Left cardiac atrium (tissue), 4 donors: Measurements from ENCODE around the gene PACRG. TPM values are rescaled to one million over a fixed set of nuclear protein-coding genes. Genes with fewer than 3 reads are reported as not detected.

ENCODE experiments used
- ATAC-seq, 2 donors: fragments of 200-7000 bp; cut with Tn5 transposase; one replicate each; pipeline ENCODE4 v1.9.1; 2020; ENCODE audit warnings: mild to moderate bottlenecking in 2 of 2, moderate library complexity in 2 of 2
- DNase-seq: peaks from one replicate; pipeline ENCODE4 v3.0.0-alpha.2; 2020
- intact Hi-C, 2 donors: fragments of 100-400 bp; cut with DNase I; formaldehyde crosslinking; loops; one replicate each; pipeline versions ENCODE4 v1.14.1 to v1.15.1; 2022 to 2023
- total RNA-seq, 2 donors: library from RNA; stranded (reverse); fragmentation: NEBNext Ultra II Directional; extraction: Animal tissue kit (Norgen Biotek cat#: 25700); gene quantifications; one replicate each; pipeline ENCODE4 v1.2.1, GENCODE V29; 2021
- donor health status: DM: no; HTN: yes; CAD: no.
- donor health status: DM: no; HTN: yes; CAD: no; lungs with severe emphysema.
- donor health status: DM: yes; HTN: yes; CAD: no.
- donor health status: Dilated cardiomyopathy.

PACRG gene
- total RNA-seq, 2 donors from 2014 or later: 3.2 to 4.5 TPM

DNA sequence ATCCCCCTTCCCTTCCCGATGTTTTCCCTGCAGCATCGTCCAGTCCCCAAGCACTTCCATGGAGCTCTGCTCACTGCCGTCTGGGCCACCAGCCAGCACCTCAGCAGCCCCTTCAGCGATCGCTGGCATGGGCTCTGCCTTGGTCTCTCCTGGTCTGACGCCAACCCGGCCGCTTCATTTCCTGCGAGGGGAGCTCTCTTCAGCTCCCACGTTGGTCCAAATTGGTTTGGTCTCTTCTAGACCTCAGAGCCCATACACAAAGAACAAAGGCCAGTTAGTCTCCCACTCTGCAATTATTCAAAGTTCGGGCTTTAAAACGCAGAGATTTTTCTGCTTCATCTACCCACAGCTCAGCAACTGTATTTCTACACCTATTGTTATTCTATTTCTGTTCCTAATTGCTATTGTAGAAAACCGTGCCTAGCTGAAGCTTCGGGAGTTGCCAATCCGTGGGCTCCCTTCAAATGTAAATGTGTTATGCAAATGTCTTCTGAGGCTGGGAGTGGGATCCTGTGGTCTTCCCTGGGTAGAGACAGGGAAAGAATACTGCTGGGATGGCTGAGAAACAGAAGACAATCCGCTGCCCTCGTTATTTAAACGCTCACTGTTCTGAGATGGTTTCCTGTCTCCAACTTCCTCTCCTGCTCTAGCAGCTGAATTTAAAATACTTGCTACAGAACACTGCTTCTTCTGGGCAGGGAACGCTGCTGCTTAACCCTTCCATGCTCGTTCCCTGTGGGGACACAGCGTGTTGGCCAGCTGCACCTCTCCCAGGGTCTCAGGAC is 532.5 kb downstream of the PACRG start:
- DNase-seq: peak; percentile 51

DNA sequence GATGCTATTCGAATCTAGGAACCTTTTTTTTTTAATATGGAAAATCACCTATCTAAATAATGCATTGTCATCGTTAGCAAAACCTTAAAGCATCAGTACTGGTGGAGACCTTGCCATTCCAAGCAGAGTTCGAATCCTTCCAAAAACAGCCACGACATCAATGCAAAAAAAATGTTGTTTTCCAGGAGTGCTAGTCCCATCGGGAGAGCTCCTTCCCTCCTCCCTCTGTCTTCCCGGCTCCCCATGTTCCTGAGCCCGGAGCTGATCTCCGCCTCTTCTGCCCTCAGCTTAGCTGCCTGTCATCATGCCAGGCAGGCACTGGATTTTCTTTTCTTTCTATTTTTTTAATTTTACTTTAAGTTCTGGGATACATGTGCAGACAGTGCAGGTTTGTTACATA is 533.1 kb downstream of the PACRG start:
- DNase-seq: no peak
- intact Hi-C loops: loop anchor here in 1 of 2 donors (5.0 kb wide), 2 partner anchors 36 to 151 kb away; partner anchors contain the start of gene QKI
- peak in 1 of 2 donors; percentile 46 for ATAC-seq

More for the DNA sequence above, 532.5 kb downstream of the PACRG start:
- ATAC-seq: peak; percentile 47 to 64
- intact Hi-C loops: loop anchor here in 1 of 2 donors (5.0 kb wide), 2 partner anchors 37 to 152 kb away; partner anchors contain the start of gene QKI

DNA sequence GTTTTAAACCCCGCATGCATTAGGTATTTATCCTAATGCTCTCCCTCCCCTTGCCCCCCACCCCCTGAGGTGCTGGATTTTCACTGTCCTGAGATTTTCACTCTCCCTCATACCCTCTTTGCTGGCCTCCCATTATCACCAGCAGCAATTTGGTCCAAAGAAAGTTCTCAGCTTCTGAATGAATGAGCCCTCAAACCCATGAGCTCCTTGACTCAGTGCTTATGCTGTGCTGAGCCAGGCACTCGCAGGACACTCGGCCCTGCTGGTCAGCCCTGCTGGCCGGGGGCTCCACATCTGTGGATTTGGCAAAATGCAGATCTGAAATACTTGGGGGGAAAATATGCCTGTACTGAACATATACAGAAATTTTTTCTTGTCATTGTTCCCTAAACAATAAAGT is 533.6 kb downstream of the PACRG start:
- ATAC-seq: peak in 1 of 2 donors; percentile 9
- DNase-seq: no peak
- intact Hi-C loops: loop anchor here in 1 of 2 donors (5.0 kb wide), 2 partner anchors 36 to 151 kb away; partner anchors contain the start of gene QKI

DNA sequence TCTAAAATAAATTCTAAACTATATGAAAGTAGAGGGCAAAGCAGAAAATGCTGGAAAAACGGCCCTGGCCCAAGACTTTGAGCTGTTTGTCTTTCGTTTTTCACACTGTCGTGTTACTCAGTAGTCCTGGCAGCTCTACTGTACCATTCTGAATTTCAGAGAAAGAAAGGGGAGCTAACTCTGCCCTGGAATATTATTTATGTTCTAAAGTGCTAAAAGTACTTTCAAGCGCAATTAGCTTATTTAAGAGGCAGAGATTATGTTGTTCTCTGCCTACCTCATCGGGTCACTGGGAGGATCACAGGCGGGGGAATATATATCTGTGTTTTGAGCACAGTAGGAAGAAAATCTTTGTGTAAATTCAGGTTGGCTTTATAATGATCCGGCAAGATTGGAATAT is 534.3 kb downstream of the PACRG start:
- no peak for ATAC-seq
- no peak for DNase-seq
- intact Hi-C loops: loop anchor here in 1 of 2 donors (5.0 kb wide), 2 partner anchors 35 to 150 kb away; partner anchors contain the start of gene QKI

DNA sequence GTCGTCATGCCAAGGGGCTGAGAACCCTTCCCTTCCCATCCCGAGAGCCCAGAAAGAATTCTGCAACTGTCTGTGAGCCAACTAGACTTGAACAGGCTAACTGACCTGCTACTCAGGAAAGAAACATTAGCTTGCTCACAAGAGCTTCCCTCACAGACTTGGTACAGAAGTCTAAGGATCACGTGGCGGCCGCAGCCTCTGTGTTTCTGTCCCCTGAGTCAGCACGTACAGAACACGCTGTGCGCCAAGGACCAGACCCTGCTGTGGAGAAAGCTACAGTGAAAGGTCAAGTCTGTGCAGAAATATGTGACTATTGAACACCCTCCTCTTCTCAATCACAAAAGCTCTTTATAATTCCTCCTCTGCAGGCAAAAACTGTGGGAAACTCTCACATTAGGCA is 535.4 kb downstream of the PACRG start:
- DNase-seq (peak; percentile 54), ATAC-seq (peak; percentile 69)
- intact Hi-C loops: loop anchor here in 1 of 2 donors (5.0 kb wide), 2 partner anchors 34 to 149 kb away; partner anchors contain the start of gene QKI

DNA sequence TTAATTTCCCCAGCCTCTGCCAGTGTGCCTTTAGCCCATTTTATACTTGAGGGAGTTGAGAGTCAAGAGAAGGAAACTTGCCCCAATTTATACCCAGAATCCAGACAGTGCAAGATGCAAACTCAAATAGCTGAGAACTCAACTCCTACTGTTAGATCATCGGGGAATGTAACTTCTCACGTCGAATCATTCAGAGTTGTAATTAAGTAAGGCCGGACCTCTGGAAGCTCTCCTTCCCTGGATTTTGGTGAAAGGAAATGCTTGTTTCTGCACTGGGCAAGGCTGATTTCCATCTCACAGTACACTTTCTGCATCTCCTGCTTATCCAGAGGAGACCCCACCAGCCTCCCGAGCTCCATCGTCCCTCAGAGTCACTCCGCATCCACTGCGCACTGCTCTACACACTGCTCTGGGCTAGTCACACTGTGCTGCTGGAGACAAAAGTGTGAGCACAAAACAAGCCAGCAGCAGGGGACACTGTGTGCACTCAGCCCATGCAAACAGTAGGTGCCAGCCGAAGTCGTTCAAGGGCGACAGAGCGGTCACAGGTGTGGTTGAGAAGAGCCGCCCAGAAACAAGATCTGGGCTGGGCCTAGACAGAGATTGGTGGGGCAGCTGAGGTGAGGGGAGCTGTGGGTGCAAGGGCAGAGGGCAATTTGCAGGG is 536.4 kb downstream of the PACRG start:
- ATAC-seq: peak; percentile 17 to 68
- DNase-seq: no peak
- intact Hi-C loops: loop anchor here in 1 of 2 donors (5.0 kb wide), 2 partner anchors 33 to 148 kb away; partner anchors contain the start of gene QKI

DNA sequence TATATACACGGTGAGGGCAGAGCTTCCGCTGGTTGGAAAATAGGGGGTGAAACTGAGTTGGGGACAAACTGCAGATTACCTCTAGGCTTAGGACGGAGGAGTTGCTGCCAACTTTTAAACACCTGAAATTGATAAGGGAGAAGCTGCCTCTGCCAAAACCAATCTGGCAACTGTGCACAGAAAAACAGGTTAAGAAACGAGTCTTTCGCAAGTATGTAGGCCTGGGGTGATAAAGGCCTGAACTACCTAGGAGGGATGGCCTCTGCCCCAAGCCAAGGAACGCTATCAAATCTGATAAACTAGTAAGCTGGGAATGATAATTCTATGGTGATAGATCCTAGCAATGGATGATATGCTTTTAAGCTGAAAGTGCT is 536.9 kb downstream of the PACRG start:
- intact Hi-C loops: loop anchor here in 1 of 2 donors (5.0 kb wide), 2 partner anchors 33 to 148 kb away; partner anchors contain the start of gene QKI
- no peak for ATAC-seq
- DNase-seq: no peak

DNA sequence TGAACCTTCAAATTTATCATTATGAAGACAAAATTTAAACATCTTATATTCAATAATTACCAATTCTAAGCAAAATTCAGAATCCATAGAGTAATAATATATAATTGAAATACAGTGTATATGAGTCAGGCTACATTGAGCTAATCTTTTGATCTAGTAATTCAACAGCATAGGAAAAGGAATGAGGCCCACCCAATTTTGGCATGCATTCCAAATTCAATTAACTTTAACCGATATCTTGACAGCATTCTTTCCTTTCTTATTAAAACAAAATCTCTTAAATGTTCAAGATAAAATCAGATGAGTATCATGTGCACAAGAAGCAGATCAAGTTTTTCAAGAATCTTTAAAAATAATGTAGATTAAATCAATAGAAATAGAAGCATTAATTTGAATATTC is 553.9 kb downstream of the PACRG start:
- no peak for DNase-seq
- intact Hi-C loops: no loop called here
- ATAC-seq: no peak

DNA sequence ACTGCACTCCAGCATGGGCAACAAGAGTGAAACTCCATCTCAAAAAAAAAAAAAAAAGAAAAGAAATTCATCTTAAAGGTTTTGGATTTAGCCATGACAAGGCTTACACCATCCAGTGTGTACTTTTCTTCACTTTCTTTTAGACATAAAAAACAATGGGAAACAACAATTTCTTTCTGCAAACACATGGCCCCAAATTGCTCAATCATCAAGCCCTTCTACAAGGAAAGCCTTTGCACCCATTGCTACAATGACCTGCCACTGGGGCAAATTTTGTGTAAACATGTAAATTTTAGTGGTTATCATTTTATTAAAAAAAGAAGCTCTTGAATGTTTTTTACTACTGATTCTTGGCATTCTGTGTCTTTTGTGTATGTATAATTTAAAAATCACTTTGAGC is 554.9 kb downstream of the PACRG start:
- ATAC-seq: no peak
- no peak for DNase-seq
- intact Hi-C loops: no loop called here

DNA sequence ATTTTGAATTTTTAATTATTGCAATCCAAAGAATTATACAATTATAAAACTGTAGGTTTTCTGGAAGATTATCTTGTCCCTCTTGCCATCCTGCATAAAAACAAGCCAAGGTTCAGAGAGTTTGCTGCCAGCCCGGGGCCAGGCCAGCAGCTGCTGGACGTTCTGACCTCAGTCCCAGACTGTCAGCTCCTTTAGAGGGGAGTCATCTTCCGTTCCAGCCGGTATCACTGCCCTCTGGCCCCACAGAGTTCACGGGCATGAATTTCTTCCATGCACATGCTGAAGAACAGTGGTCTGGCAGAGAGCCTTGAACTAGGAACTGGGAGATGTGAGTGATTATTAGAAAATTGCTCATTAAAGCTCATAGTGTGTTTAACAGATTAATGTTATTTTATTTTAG is 556.4 kb downstream of the PACRG start:
- peak in 1 of 2 donors; percentile 42 for ATAC-seq
- intact Hi-C loops: no loop called here
- DNase-seq: no peak

DNA sequence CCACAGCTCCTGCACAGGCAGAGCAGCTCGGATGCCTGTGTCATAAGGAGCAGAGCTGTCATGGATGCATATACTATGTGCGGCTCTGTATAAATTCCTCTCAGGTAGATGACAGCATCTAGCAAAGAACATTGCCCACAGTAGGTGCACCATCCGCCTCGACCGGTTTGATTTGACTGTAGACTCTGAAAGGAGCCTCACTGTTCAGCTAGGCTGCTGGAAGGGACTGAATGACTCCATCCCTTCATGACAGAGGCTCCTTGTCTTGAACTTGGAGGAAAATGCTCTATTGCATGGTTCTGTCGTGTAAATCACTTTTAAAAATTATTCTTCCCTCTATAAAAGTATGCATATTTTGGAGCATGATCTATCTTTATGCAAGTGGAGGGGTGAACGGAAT is 557.9 kb downstream of the PACRG start:
- intact Hi-C loops: no loop called here
- ATAC-seq: no peak
- DNase-seq: no peak

DNA sequence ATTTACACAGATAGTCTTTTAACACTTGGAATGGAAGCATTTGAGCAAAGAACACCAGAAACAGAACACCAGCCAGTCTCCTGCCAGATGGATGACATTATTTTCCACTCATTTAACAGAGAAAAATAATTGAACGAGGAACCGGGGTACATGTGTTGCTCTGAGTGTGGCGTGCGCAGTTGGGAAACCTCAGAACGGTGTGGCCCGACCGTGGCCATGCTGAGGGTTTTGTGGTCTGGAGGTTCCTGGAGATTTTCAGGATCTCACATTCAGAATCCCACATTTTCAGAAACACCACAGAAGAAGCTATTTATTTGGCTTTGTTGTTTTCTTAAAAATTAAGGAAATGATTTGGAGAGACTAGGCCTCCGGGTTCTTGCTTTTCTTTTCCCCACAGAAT is 559.9 kb downstream of the PACRG start:
- intact Hi-C loops: no loop called here
- DNase-seq (no peak), ATAC-seq (no peak)

DNA sequence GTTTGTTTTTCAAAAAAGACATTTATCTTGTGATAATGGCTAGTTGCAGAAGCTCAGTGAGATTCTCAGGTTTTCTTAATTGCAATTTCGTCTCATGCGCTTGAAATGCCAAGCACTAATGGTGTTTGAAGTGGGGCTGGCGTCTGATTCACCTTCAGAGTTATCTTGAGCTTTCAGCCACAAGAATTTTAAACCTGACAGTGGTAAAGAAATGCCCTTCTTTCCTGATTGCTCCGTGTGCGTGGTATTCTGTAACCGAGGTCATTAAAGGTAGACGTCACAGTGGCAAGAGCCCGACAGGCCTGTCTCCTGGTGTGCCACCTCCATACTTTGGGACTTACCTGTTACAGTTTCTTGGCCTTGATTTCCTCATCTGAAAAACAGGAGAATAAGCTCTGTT is 560.3 kb downstream of the PACRG start:
- intact Hi-C loops: no loop called here
- ATAC-seq (no peak), DNase-seq (no peak)

DNA sequence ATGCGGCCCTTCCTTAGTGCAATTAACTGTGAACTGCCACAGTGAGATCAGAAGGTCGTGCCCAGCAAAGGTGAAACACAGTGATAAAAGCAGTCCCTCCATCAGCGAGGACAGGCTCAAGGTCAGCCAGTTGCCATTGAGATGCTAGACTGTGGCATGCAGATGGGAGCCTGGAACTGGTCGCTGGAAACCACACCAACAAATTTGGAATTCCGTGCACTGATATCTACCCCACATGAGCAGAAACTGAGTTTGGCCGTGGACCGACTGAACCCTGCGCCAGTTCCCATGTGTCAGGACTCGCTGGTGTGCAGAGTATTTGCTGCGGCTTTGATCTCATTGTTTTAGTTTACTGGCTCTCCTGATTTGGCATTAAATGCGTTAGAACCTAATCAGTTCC is 561.1 kb downstream of the PACRG start:
- ATAC-seq: peak; percentile 84 to 90
- DNase-seq: peak; percentile 33
- intact Hi-C loops: no loop called here

DNA sequence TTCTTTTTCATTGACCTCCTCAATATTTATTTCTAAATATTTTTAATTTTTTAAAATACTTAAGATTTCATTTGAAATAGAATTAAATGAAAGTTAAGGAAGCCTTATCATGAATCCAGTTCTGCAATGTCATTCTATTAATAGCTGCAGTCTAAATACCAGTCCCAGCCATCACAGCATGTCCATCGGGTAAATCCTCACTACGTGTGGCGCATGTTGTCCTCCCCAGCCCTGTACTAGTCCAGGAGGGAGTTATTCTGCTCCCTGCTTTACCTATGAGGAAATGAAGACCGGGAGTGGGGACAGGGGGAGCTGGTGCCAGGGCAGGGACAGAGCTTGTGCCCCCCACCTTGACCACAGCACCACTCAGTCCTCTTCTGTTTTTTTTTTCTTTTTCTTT is 561.7 kb downstream of the PACRG start:
- intact Hi-C loops: no loop called here
- DNase-seq (no peak), ATAC-seq (peak; percentile 74 to 80)

DNA sequence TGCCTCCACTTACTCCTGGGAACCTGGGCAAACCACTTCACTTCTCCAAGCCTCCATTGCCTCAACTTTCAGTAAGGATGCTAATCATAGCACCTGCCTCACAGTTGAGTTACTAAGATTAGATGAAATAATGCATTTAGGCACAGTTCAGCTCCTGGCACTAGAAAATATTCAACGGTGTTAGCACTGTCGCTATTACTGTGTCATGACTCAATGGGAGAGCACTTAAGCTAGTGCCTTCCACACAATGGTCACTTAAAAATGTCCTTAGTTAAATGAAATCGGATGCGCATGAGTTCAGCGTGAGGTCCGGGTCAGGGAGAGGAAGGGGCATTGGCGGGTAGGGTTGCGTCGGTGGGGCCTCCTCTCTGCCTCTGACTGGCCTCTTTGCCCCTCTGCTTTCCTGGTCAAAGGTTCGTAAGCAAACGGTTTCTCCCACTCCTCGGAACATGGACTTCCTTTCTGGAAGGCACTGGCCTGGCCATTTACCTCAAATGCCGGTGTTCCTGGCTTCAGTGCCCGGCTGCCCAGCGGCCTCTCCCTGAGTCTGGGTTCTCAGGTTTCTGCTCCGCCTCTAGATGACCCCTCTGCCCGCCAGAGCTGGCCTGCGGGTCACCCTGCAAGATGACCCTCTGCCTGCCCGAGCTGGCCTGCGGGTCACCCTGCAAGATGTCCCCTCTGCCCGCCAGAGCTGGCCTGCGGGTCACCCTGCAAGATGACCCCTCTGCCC is 562.9 kb downstream of the PACRG start:
- no peak for DNase-seq
- intact Hi-C loops: loop anchor here in 1 of 2 donors (10.0 kb wide), 1 partner anchor 124 kb away; the partner anchor contains the start of gene QKI
- ATAC-seq: peak in 1 of 2 donors; percentile 63

DNA sequence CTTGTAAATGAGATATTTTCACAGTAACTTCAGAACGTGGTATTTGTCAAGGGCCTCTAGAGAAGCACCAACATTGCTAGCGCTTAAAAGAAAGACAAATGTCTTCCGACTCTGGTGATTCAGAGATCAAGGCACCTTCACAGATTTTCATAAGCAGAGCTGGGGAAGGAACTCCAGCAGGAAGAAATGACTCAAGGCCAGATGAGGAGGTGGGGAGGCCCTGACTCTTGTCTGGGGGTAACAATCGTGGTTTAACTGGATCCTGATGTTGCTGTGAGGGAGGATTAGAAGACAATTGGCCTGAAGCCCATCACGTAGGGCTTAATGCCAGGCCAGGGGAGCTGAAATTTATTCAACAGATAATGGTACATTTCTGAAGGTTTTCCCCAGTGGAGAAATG is 563.8 kb downstream of the PACRG start:
- intact Hi-C loops: loop anchor here in 1 of 2 donors (10.0 kb wide), 1 partner anchor 123 kb away; the partner anchor contains the start of gene QKI
- ATAC-seq (no peak), DNase-seq (no peak)

DNA sequence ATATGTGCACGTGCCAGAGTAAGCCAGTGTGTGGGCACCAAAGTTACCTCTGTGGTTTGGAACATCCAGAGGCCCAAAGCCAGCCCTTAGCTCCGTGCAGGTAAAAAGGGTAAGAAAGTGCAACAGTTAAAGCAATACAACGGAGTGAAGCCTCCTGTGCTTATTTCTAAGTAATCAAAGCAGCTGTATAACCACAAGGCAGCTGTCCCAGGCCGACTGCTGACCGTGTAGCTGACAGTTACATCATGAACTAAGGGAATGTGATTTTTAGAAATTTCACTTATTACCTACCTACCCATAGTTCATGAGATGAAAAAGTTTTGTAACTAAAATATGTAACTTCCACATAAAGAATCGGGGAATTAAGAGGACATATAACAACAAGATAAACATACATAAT is 565.5 kb downstream of the PACRG start:
- intact Hi-C loops: loop anchor here in 1 of 2 donors (10.0 kb wide), 1 partner anchor 122 kb away; the partner anchor contains the start of gene QKI
- no peak for DNase-seq
- ATAC-seq: no peak

DNA sequence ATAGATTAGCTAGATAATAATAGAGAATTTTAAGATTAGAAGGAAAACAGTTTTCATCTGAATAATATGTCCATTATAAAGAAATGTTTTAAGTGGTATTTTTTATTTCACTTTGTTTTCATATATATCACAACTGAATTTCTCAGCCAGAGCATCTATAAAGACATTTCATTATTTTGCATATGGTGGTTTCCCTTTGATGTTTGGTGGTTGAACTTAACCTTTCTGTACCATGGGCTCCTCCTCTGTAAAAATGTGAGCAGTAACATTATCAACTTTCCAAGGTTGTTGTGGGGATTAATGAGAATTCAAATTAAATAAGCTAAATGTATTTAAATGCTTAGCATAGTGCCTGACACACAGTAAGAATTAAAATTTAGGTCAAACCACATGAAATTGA is 567.0 kb downstream of the PACRG start:
- intact Hi-C loops: loop anchor here in 1 of 2 donors (5.0 to 10.0 kb wide), 2 partner anchors 32 to 120 kb away; partner anchors contain the start of gene QKI
- no peak for ATAC-seq

More for the DNA sequence above, 567.0 kb downstream of the PACRG start:
- no peak for DNase-seq
